Uterus (tissue), 4 donors: ENCODE measurements around the gene GATAD2B. TPM values are rescaled to one million over a fixed set of nuclear protein-coding genes. Genes with fewer than 3 reads are reported as not detected.
"Not testable (repeated sequence)": the region's sequence is repeated elsewhere in the genome, so short reads cannot be mapped to it uniquely, and the experiment has no call there.

Experiments
- DNase-seq, 2 donors: peaks; one replicate each; pipeline ENCODE4 v3.0.0-alpha.2; 2019 to 2020
- H3K27ac ChIP-seq, 2 donors: fragments of 200-600 bp; sonication (generic); 1 replicate in 1 of 2; 2 replicates in 1 of 2; pipeline ENCODE4 v1.5.1; 2016 to 2018
- H3K27me3 ChIP-seq, 2 donors: fragments of 200-600 bp; sonication (generic); one replicate each; pipeline ENCODE4 v1.5.1; 2018 to 2019; ENCODE audit warnings: control low read depth in 1 of 2
- H3K36me3 ChIP-seq, 2 donors: fragments of 200-600 bp; sonication (generic); one replicate each; pipeline ENCODE4 v1.5.1; 2019; ENCODE audit warnings: control low read depth in 1 of 2
- H3K4me1 ChIP-seq, 2 donors: fragments of 200-600 bp; sonication (generic); one replicate each; pipeline ENCODE4 v1.5.1; 2018 to 2019; ENCODE audit warnings: control low read depth in 1 of 2
- H3K4me3 ChIP-seq, 2 donors: fragments of 200-600 bp; sonication (generic); 1 replicate in 1 of 2; 2 replicates in 1 of 2; pipeline ENCODE4 v1.5.1; 2018 to 2019; ENCODE audit warnings: mild to moderate bottlenecking in 1 of 2
- H3K9me3 ChIP-seq, 2 donors: fragments of 200-600 bp; sonication (generic); one replicate each; pipeline ENCODE4 v1.5.1; 2019; ENCODE audit warnings: control low read depth in 1 of 2
- CTCF ChIP-seq, 4 experiments: fragments of 200-600 bp in 2 of 4; fragments of 450-650 bp in 2 of 4; sonication (generic) in 2 of 4; IDR thresholded peaks; one replicate each; pipeline ENCODE4 v1.5.1; 2016 to 2019; ENCODE audit warnings: antibody characterized with exemption in 4 of 4, mild to moderate bottlenecking in 2 of 4, moderate library complexity in 1 of 4
- POLR2A ChIP-seq, 2 donors: fragments of 450-650 bp; IDR thresholded peaks; one replicate each; pipeline ENCODE4 v1.6.1; 2016; ENCODE audit warnings: antibody characterized with exemption in 2 of 2, mild to moderate bottlenecking in 1 of 2, moderate library complexity in 1 of 2
- intact Hi-C: fragments of 100-400 bp; cut with DNase I; formaldehyde crosslinking; loops from one replicate; pipeline ENCODE4 v1.15.1; 2023; ENCODE audit warnings: low total_unique reads
- total RNA-seq, 4 donors: library from RNA; depleted of rRNA in 3 of 4; stranded (reverse); fragments of >200 nt in 3 of 4; gene quantifications; one replicate each; pipeline versions ENCODE4 v1.1.0 to v1.2.4, GENCODE V29; 2014 to 2023
- donor health status: DM: yes; HTN: yes; CAD: no.

GATAD2B gene
- total RNA-seq, 4 donors from 2014 or later = 7.1 to 79.0 (median 26.6) TPM

- H3K4me1 ChIP-seq = no peaks in the 10 kb centered on the region
- no peaks in the 10 kb centered on the region for H3K9me3 ChIP-seq
- intact Hi-C loops = no loop called here
- DNase-seq = no peak
- H3K27ac ChIP-seq = no peak overlapping the region
- H3K4me3 ChIP-seq = no peak overlapping the region
- H3K27me3 ChIP-seq = no peaks in the 10 kb centered on the region
- TF ChIP-seq CTCF (IDR thresholded peaks at IDR 0.05) = no peak
- TF ChIP-seq POLR2A (IDR thresholded peaks at IDR 0.05) = no peak
- H3K36me3 ChIP-seq = no peaks in the 10 kb centered on the region
Measured at GRCh38 chr1:153848805-153849204, 74.0 kb downstream of the GATAD2B start.

- H3K4me3 ChIP-seq = no peak overlapping the region
- H3K4me1 ChIP-seq = no peaks in the 10 kb centered on the region
- H3K36me3 ChIP-seq = no peaks in the 10 kb centered on the region
- intact Hi-C loops = no loop called here
- H3K27me3 ChIP-seq = no peaks in the 10 kb centered on the region
- H3K9me3 ChIP-seq = no peaks in the 10 kb centered on the region
- TF ChIP-seq CTCF (IDR thresholded peaks at IDR 0.05) = no peak
- no peak for TF ChIP-seq POLR2A (IDR thresholded peaks at IDR 0.05)
- DNase-seq = no peak
- H3K27ac ChIP-seq = no peak overlapping the region
Measured at GRCh38 chr1:153845158-153845557, 77.6 kb downstream of the GATAD2B start.

- H3K27me3 ChIP-seq, H3K4me1 ChIP-seq, intact Hi-C loops, H3K9me3 ChIP-seq, H3K27ac ChIP-seq, H3K4me3 ChIP-seq, H3K36me3 ChIP-seq, DNase-seq: not testable (repeated sequence)
Measured at GRCh38 chr1:153844349-153844748, 78.4 kb downstream of the GATAD2B start.

GRCh38 chr1:153842006-153842471 is 80.7 kb downstream of the GATAD2B start:
- Histone ChIP-seq H3K4me1 (no peaks in the 10 kb centered on the region), H3K9me3 (no peaks in the 10 kb centered on the region), H3K4me3 (no peak overlapping the region), H3K27ac (no peak overlapping the region), H3K27me3 (no peaks in the 10 kb centered on the region), H3K36me3 (no peaks in the 10 kb centered on the region)
- no peak for TF ChIP-seq POLR2A (IDR thresholded peaks at IDR 0.05)
- no peak for TF ChIP-seq CTCF (IDR thresholded peaks at IDR 0.05)
- DNase-seq = no peak
- intact Hi-C loops = no loop called here

- TF ChIP-seq CTCF (IDR thresholded peaks at IDR 0.05) (no peak), POLR2A (IDR thresholded peaks at IDR 0.05) (no peak)
- Histone ChIP-seq H3K36me3 (no peaks in the 10 kb centered on the region), H3K27ac (no peak overlapping the region), H3K9me3 (no peaks in the 10 kb centered on the region), H3K27me3 (no peaks in the 10 kb centered on the region), H3K4me1 (no peaks in the 10 kb centered on the region), H3K4me3 (no peak overlapping the region)
- no peak for DNase-seq
- intact Hi-C loops = no loop called here
Measured at GRCh38 chr1:153841463-153841994, 81.2 kb downstream of the GATAD2B start.

GRCh38 chr1:153840774-153841173 is 82.0 kb downstream of the GATAD2B start:
- DNase-seq, intact Hi-C loops, H3K4me1 ChIP-seq, H3K27me3 ChIP-seq, H3K9me3 ChIP-seq, H3K4me3 ChIP-seq, H3K27ac ChIP-seq, H3K36me3 ChIP-seq: not testable (repeated sequence)

GRCh38 chr1:153833968-153834367 is 88.8 kb downstream of the GATAD2B start:
- H3K4me1 ChIP-seq, H3K27me3 ChIP-seq, H3K36me3 ChIP-seq, H3K9me3 ChIP-seq, DNase-seq, H3K4me3 ChIP-seq, H3K27ac ChIP-seq, intact Hi-C loops: not testable (repeated sequence)
